Erythroblast (primary cell): ENCODE measurements around the gene RASAL1.

Source experiments
- GATA1 ChIP-seq: IDR thresholded peaks from 2 replicates; pipeline ENCODE4 v1.6.1; 2011; ENCODE audit warnings: low read depth, mild to moderate bottlenecking, control low read depth, low read length, moderate library complexity
- POLR2A ChIP-seq: IDR thresholded peaks from 2 replicates; pipeline ENCODE4 v1.6.1; 2011; ENCODE audit warnings: mild to moderate bottlenecking, low read length

DNA sequence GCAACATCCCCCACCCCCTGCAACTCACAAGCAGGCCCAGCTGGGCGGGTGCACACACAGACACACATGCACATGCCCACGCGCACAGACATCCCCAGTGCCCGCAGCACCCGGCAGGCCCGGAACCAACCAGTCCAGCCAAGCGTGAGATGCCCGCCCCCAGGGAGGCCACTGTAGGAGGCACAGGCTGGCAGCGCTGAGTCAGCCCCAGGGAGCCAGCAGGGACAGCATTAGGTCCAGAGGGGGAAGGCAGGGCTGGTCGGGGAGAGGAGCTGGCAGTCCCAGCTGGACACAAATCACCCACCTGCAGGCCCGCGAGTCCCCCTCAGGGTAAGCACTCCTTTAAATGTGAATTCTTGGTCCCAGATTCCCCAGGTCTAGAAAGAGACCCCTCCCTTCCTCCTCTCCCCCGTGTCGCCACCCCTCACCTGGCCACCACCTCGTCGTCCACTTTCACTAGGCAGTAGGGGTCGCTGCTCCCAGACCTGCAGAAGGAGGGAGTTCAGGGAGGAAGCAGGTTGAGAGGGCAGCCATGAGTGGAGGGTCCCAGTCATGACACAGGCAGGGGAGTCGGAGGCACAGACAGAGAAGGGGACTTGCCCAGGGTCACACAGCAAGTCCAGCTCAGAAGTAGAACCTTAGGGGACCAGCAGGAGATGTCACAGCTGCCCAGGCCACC, 5.0 kb downstream of the RASAL1 start:
- TF ChIP-seq POLR2A (no peak), GATA1 (no peak)
